Measurements from ENCODE around the gene RCSD1.

RCSD1 gene

DNA sequence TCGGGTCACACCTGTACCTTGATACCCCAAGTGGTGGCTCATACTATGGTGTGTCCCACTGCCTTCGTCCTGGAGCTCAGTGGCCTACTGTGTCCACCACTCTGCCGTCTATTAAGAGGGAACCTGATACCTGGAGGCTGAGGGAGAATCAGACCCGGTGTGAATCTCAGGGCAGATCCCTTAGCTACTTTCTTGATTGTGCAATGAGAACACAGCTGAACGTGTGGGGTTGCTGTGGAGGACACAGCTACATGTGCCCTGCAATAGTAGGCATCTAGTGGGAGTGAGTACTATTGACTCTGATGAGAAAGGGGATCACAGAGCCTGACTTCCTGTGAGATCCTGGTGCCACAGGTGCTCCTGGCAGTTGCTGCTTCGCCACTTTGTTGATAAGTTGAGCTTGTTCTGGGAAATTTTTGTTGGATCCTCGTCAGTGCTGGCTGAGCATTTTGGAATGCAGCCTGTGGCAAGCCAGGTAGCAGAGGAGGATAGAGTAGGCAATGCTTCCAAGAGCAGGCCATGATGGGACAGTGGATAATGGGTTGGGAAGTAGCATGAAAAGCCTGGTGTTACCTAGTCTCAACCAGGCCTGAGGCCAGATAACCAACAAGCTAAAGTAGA lies 63.5 kb downstream of the RCSD1 start:
- no peak for DNase-seq (ENCODE audit: low spot score)

DNA sequence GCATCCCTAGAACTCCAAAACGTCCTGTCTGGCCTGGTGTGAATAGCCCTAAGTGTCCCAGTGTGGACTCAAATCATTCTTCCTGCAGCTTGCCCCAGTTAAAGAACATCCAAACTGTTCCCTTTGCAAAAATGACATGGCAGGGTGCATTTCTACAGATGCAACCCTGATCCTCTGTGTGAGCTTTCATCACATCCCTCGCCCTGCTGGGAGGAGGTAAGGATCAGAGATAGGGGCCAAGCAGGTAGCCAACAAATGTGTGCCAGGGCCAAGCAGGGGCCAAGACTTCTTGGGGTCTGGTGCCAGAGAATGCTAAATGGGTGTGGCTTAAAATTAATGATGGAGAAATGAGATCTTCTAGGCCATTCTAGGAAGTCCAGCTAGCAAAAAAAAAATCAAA lies 64.7 kb downstream of the RCSD1 start:
- DNase-seq (ENCODE audit: low spot score): no peak

DNA sequence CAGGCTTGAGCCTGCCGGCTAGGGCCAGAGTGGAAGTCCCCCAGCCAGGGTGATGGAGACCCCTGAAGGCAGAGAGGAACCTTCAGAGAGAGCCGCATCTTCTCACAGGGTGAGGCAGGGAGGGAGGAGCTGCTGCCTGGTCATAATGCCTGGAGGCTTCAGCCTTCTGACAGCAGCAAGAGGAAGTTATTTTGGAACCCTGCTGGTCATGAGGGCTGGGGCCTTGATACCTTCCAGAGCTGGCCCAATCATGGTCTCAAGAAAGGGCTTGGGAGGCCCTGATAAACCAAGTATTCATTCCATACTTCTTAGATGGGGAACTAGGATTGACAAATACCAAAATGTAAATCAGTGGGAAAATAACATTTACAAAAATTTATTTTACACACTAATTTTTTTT lies 65.1 kb downstream of the RCSD1 start:
- no peak for DNase-seq (ENCODE audit: low spot score)

DNA sequence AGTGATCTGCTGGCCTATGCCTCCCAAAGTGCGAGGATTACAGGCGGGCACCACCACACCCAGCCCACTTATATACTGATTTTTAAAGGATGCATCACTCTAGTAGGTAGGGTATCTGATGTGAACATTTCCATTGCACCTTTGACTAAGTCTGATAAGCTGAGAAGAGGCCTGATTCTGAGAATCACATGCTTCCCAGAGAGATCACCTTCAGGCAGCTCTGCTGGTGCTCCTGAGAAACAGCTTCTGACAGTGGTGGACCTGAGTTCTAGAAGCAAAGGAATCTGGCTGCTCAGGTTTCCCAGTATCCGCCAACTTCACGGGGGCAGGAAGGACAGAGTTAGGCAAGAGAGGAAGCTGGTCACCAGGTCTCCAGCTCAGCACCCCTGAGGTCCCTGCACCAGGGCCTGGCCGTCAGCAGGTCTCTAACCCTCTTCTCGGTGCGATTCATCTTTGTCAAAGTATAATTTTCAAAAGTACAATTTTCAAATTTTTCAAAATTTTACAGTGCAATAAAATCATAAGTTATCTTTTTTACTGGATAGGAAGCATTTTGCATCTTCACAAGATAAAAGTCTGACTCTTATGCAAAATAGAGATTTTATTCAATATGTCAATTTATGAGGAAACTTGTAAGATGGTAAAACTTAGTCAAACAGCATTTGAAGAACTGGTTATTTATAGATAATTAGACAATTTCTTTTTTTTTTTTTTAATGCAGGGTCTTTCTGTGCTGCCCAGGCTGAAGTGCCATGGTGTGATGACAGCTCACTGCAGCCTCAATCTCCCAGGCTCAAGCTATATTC lies 65.9 kb downstream of the RCSD1 start:
- no peak for DNase-seq (ENCODE audit: low spot score)

DNA sequence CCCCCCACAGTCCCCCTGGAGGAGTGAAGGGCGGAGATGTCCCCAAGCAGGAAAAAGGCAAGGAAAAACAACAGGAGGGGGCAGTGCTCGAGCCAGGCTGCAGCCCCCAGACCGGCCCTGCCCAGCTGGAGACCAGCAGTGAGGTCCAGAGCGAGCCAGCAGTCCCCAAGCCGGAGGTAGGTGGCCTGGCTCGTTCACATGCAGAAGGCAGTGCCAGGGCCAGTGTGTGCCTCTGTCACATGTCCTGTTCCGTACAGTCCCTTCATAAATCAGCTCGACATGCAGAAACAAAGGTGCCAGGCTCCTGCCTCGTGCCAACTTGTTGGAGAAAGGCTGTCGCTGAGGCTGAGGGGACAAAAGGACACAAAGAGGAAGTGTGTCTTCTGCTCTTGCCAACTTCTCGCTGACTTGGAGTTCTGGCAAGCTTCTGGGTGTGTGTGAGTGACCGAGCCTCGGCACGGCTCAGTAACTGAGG lies 67.7 kb downstream of the RCSD1 start:
- DNase-seq (ENCODE audit: low spot score): peak; percentile 85

DNA sequence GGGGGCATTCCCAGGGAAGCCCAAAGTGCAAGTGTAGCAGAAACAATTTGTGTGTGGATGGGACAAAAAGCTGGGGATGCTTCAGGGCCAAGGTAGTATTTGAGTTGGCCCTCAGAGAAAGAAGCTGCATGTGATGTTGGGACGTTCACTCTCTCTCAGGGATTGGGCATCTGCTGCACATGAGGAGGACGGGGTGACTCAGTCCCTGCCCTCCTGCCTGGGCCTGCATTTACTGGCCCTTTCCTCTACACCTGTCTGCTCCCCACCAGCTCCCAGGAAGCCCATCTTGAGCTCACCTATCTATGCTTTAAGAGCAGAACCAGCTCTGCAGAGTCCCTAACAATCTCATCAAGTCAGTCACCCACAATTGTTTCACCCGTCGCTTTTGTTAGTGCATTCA lies 68.3 kb downstream of the RCSD1 start:
- no peak for DNase-seq (ENCODE audit: low spot score)

DNA sequence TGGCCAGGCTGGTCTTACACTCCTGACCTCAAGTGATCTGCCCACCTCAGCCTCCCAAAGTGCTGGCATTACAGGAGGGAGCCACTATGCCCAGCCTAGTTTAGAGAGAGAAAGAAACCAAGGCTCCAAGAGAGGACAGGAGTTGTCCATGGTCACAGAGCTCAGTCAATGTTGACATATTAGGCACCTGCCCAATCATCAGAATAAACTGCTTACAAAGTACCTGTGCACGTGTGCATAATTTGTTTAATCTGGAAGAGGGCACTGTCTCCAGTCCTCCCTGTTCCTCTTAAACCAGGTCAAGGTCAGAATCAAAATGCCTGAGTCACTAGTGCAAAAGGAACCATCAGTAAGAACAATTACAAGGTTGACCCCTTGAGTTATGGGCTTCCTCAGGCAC lies 71.5 kb downstream of the RCSD1 start:
- DNase-seq (ENCODE audit: low spot score): no peak

DNA sequence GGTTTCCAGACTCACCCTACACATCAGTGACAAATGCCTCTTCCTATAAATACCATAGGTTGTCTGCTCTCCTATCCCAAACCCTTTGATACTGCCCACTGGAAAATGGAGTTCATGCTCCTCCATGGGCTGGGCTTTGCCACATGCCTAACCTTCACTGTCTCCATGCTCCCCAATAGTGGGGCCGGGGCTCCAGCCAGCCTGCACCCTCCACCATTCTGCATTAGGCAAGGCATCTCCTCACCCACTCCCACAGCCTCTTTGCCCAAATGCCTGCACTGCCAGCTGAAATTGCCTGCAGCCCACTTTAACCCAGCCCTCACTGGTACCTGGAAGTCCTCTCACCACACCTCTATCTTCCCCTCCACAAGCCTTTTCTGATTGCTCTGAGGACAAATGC lies 73.5 kb downstream of the RCSD1 start:
- no peak for DNase-seq (ENCODE audit: low spot score)

DNA sequence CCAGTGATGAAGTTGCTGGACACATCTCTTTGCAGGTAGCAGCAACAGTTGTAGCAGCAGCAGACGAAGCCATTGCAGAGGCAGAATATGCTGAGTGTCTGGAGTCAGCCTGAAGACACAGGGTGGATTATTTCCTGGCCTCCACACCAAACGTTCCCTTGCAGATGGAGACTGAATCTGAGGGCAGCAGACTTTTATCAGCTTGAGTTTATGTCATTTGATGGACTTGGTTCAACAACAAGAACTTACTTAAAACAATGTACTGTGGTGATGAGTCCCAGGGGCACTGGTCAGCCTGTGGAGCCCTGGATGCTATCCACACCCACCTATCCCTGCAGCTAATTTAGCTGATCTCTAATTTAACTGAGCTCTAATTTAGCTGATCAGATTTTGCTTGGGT lies 74.7 kb downstream of the RCSD1 start:
- no peak for DNase-seq (ENCODE audit: low spot score)

DNA sequence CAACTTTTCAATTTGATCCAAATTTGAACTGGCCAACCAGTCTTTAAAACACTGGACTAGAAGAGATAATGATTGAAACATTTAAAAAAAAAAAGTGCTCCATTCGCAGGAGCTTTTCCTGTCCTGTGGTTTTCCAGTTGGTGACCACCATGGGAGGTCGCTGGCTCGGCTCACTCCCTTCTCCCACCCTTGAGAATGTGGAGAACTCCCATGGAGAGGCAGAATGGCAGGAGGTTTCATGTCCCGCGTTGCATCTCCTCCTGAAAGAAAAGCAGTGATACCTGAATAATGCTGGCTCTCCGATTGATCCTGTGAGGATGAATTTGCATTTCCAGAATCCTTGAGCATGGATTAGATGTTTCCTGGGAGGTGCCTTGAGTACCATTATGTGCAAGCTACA lies 75.2 kb downstream of the RCSD1 start:
- no peak for DNase-seq (ENCODE audit: low spot score)

DNA sequence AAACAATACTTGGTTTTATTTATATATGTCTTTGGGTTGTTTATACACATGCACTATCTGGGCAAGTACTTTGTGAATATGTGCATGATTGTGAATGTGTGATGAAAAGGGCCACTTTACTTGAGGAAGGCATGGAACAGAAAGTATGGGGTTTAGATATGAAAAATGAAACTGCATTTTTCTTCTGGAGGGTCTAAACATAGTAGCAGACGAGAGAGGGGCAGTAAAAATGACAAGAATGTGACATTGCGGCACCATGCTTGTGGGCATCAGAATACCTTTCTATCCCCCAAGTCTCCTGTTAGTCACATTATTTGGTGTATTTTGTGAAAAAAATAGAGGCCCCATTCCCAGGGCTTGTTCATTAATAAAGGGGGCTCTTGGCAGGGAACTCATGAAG lies 76.3 kb downstream of the RCSD1 start:
- DNase-seq (ENCODE audit: low spot score): no peak

DNA sequence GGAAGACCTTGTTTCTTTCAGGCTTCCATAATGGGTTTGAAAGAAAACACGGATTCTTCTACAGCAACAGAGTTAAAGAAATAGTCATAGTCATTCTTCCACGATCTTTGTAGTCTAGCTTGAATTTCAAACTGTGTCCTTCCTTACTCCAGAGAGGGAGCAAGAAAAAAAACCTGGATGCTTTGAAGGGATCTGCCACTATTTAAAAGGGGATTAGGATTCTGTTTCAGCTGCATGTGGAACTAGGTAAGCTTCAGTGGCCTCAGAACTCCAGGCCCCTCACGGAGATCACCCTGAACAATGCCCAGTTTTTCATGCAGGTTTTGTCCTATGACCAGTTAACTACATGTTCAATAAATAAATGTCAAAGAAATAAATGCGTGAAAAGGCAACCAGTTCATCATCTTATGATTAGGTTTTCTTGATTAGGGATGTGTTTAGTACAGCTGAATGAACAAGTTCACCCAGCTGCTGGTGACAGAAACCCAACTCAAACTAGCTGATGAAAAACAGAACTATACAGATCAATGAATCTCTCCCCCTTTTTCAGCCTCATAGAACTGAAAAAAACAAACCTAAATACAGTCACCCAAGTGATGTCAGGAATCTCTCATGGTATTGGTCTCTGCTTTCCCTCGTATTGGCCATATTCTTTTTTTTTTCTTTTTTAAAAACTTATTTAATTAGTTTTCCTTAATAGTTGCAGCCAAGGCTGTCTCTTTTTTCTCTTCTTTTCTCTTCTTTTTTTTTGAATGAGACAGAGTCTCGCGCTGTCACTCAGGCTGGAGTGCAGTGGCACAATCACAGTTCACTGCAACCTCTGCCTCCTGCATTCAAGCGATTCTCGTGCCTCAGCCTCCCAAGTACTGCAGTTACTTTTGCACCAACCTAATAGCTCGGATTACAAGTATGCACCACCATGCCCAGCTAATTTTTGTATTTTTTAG lies 77.2 kb downstream of the RCSD1 start:
- no peak for DNase-seq (ENCODE audit: low spot score)

DNA sequence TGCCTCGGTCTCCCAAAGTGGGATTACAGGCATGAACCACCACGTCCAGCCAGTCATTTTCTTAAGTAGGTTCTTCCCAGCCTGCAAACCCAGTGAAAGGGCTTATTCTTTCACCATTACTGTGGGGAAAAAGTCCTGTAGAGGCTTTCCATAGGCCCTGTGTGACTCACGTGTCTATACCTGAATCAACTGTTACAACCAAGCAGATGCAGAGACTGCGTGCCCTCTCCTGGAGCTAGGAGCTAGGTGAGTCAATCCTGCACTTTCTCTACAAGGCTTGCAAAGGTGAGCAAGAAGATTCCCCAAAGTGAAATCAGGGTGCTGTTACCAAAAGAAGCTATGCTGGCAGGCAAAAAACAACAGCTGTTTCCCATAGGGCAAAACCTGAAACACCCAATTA lies 77.9 kb downstream of the RCSD1 start:
- no peak for DNase-seq (ENCODE audit: low spot score)

DNA sequence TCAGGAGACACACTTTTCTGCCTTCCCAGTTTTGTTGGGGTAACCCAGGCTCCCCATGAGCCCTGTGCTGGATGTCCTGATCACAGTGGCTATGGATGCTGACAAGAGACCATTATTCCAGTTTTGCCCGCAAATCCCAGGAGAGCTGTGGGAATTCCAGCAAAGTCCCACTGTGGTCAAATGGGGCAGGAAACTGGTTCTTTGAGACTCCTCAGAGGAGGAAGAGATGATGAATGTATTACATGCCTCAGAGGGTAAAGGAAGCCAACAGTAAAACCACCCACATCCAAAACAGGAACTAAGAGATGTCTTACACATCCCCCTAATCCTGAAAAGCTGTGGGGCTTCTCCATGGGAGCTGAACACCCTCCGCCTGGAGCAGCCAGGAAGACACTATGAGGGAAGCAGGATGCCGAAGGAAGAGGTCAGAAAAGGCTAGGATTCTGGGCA lies 78.9 kb downstream of the RCSD1 start:
- no peak for DNase-seq (ENCODE audit: low spot score)

DNA sequence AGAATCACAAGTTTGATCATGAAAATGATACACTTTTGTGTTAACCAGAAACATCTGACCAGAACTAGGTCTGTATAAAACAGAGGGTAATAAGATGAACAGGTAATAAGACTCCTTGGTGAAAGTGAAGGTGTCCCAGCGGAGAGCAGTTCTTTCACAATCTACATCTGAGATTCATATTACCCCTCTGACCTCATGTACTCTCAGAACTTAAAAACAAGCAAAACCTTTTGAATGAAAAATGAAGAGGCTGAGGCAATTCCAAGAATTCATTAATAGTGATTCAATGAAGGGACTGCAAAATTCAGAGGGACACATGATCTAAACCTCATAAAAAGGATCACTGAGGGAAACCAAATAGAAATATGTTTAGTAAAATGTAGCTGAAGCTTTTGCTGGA lies 80.8 kb downstream of the RCSD1 start:
- no peak for DNase-seq (ENCODE audit: low spot score)

DNA sequence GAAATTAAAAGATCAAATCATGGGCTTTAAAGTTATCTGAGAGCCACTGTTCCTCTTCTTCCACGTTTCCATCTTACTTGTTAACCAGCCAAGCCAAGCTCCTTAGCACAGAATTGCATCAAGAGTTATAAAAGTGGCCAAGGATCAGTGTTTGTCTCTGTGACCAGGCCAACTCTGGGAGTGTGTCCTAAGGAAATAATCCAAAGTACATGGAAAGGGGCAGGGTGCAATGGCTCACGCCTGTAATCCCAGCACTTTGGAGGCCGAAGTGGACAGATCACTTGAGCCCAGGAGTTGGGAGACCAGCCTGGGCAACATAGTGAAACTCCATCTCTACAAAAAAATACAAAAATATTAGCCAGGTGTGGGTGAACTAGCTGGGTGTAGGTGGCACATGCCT lies 81.8 kb downstream of the RCSD1 start:
- no peak for DNase-seq (ENCODE audit: low spot score)

DNA sequence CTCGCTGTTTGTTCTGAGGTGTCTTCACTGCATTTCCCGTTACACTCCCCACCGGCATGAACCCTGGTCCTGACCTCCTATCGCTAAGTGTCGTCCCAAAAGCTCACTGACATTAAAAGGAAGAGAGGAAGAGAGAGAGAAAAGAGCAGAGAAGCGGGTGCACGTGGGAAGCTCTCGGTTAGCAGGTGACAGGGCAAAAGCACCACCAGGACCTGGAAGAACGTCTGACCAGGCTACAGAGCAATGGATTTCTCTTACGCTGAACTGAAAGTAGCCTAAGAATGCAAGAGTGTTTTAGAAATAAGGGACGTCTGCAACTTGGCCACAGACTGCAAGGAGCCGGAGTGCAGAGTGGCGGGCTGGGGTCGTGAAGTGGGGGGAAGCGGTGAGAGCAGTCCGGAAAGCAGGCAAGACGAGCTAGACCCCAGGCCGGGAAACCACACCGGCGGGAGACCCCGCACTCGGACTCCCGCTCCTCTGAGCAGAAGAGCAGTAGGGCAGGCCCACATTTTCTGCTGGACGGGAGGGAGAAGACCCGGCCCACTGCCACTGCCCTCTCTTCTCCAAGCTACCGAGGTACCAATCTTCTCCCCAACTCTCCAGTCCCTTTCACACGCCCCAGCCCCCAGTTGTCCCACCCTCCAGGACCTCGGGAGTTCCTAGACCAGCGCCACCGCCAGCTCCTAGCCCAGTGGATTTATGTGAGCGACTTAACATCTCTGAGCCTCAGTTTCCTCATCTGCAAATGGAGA lies 83.5 kb downstream of the RCSD1 start:
- DNase-seq (ENCODE audit: low spot score): no peak

DNA sequence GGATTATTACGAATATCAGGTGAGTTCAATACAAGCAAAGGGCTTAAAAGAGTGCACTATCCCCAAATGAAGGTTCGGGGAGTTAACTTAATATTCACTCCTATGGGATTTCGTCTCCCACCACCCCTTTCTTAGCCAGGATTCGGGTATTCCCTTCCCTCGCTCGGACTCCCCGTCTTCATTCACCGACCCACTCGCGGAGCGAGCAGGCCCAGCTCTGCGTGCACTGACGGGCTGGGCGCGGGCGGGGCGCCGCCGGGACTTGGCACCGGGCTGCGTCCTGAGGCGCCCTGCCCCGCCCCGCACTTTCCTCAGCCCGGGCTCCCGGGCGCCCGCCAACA lies 84.0 kb downstream of the RCSD1 start:
- DNase-seq (ENCODE audit: low spot score): peak; percentile 34

DNA sequence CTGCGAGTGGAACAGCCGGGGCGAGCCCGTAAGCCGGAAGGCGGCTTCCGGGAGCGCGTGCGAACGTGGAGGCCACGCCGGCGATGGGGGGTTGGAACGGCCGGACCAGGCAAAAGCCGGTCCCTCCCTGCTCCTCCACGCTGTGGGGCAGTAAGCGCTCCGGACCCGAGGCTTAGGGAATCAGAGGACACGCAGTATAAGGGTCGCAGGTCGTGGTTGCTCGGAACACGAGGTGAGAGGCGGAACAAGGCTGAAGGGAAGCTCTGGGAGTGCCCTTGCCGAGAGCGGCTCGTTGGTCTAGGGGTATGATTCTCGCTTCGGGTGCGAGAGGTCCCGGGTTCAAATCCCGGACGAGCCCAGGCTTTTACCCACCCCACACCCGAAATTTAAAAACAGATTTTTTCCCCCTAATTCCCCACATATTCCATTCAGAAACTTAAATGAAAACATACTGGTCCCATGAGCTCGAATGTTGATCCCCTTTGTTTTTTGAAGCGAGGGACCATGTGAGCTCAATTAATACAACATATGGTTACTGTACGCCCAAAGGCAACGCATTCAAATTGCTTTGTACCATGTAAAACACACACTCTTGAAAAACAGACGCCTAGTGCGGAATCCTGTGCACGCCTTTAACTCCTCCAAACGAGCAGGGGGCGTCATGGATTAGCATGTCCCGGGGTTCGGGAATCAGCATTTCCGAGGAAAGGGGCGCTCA lies 84.6 kb downstream of the RCSD1 start:
- DNase-seq (ENCODE audit: low spot score): peak; percentile 91

DNA sequence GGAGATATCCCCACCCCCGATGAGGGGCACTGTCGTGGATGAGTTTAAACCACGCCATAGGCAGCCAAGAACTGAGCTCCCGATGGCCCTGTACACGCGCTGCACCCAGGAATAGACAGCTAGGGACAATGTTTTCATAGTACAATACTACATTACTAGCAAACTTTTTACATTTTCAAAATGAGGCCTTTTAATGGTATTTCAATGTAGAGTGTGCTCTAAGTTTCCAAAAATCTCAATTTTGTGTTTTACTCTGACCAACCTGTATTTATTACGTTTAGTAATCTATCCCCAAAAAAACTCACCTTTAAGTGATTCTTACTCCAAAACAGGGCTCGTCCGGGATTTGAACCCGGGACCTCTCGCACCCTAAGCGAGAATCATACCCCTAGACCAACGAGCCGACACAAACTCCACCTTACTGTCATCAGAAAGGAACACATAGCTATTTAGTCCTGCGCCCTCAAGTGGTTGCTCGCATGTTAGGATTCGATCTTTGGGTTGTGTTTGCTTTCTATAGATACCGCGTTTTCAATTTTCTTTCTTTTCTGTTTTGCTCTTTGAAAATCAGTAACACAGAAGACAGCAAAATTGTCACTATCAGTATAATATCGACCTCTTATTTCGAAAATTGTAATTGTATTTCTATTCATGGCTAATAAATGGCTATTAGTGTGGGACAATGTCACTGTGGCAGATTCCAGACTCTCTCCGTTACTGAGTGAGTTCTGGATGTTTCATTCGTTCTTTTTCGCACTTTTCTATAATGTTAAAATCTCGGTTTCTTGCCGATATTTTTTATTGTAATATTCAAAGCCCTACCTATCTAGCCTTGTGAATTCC lies 85.3 kb downstream of the RCSD1 start:
- peak; percentile 96 for DNase-seq (ENCODE audit: low spot score)

DNA sequence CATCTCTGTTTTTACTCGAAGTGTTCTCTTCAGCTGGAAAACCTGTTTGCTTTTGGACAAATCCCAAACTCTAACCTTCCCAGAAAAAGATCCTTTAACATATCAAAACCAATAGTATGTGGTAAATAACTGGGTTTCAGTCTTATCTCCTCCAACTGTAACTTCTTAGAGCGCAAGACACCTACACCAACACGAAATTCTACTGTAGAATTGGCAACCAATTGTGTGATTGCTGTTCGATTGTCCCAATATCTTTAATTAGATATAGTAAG lies 85.9 kb downstream of the RCSD1 start:
- peak; percentile 49 for DNase-seq (ENCODE audit: low spot score)

Data from pons (tissue), 1 donor.